Loucy (cell line): Measurements from ENCODE around the gene SPHK2.
"Not testable (repeated sequence)": the region's sequence is repeated elsewhere in the genome, so short reads cannot be mapped to it uniquely, and the experiment has no call there.

ENCODE experiments used
- H2AFZ ChIP-seq: fragments of 200-600 bp; sonication (generic); 2 replicates; pipeline ENCODE4 v1.6.0; 2016; ENCODE audit warnings: antibody characterized with exemption, mild to moderate bottlenecking, low read length, moderate library complexity
- H3F3A ChIP-seq: fragments of 200-600 bp; 2 replicates; pipeline ENCODE4 v1.6.0; 2016; ENCODE audit warnings: antibody characterized with exemption, low read depth, mild to moderate bottlenecking
- H3K27me3 ChIP-seq: fragments of 200-600 bp; sonication (generic); 2 replicates; pipeline ENCODE4 v1.6.1; 2014; ENCODE audit warnings: low read length, mild to moderate bottlenecking; ENCODE audit not compliant: insufficient read depth, poor library complexity, severe bottlenecking
- H3K36me3 ChIP-seq: fragments of 200-600 bp; sonication (generic); 2 replicates; pipeline ENCODE4 v1.6.1; 2016; ENCODE audit warnings: low read length; ENCODE audit not compliant: insufficient read depth
- H3K4me1 ChIP-seq: fragments of 200-600 bp; sonication (generic); 2 replicates; pipeline ENCODE4 v1.5.1; 2014; ENCODE audit warnings: low read length, mild to moderate bottlenecking; ENCODE audit not compliant: insufficient read depth, poor library complexity, severe bottlenecking
- H3K4me2 ChIP-seq: fragments of 200-600 bp; sonication (generic); 2 replicates; pipeline ENCODE4 v1.6.0; 2014; ENCODE audit warnings: antibody characterized with exemption, low read length, low read depth, mild to moderate bottlenecking; ENCODE audit not compliant: poor library complexity, severe bottlenecking
- H3K4me3 ChIP-seq: fragments of 200-600 bp; sonication (generic); 2 replicates; pipeline ENCODE4 v1.5.1; 2014; ENCODE audit warnings: low read length, mild to moderate bottlenecking, mixed read lengths; ENCODE audit not compliant: poor library complexity, severe bottlenecking
- H3K79me2 ChIP-seq: fragments of 200-600 bp; sonication (generic); 2 replicates; pipeline ENCODE4 v1.6.1; 2014; ENCODE audit warnings: low read length; ENCODE audit not compliant: insufficient read depth
- H3K9ac ChIP-seq: fragments of 200-600 bp; sonication (generic); 2 replicates; pipeline ENCODE4 v1.6.0; 2014; ENCODE audit warnings: mild to moderate bottlenecking, low read depth, low read length, moderate library complexity; ENCODE audit not compliant: poor library complexity, severe bottlenecking
- H3K9me2 ChIP-seq: fragments of 200-600 bp; sonication (generic); replicated peaks from 2 replicates; pipeline ENCODE4 v1.6.1; 2016; ENCODE audit warnings: low read depth, low read length, mixed read lengths
- H3K9me3 ChIP-seq: fragments of 200-600 bp; sonication (generic); 2 replicates; pipeline ENCODE4 v1.6.1; 2014; ENCODE audit warnings: mild to moderate bottlenecking, antibody characterized with exemption, low read length, low read depth; ENCODE audit not compliant: insufficient read depth
- H4K20me1 ChIP-seq: fragments of 200-600 bp; sonication (generic); 2 replicates; pipeline ENCODE4 v1.6.0; 2014; ENCODE audit warnings: antibody characterized with exemption, low read length, mild to moderate bottlenecking; ENCODE audit not compliant: insufficient read depth, poor library complexity, severe bottlenecking
- EZH2phosphoT487 ChIP-seq: fragments of 200-600 bp; IDR thresholded peaks from 2 replicates; pipeline ENCODE4 v1.6.1; 2018; ENCODE audit warnings: antibody characterized with exemption, mild to moderate bottlenecking, moderate library complexity, borderline replicate concordance
- TF ChIP-seq, protein P1 (sequence below): fragments of 200-600 bp; sonication (generic); conservative IDR thresholded peaks from 2 replicates; pipeline ENCODE4 v1.5.1; 2014; ENCODE audit warnings: mild to moderate bottlenecking, antibody characterized with exemption, low read length

Gene SPHK2

GRCh38 chr19:48630296-48631063 is 11.2 kb downstream of the SPHK2 start:
- no peak overlapping the region for H3K9ac ChIP-seq
- H3K36me3 ChIP-seq: peaks cover 12% of the 10 kb centered on the region; the same call in 1 of the 2 replicates
- TF ChIP-seq, protein P1, sequence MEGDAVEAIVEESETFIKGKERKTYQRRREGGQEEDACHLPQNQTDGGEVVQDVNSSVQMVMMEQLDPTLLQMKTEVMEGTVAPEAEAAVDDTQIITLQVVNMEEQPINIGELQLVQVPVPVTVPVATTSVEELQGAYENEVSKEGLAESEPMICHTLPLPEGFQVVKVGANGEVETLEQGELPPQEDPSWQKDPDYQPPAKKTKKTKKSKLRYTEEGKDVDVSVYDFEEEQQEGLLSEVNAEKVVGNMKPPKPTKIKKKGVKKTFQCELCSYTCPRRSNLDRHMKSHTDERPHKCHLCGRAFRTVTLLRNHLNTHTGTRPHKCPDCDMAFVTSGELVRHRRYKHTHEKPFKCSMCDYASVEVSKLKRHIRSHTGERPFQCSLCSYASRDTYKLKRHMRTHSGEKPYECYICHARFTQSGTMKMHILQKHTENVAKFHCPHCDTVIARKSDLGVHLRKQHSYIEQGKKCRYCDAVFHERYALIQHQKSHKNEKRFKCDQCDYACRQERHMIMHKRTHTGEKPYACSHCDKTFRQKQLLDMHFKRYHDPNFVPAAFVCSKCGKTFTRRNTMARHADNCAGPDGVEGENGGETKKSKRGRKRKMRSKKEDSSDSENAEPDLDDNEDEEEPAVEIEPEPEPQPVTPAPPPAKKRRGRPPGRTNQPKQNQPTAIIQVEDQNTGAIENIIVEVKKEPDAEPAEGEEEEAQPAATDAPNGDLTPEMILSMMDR: no peak
- TF ChIP-seq EZH2phosphoT487: no peak
- peaks cover 27% of the 10 kb centered on the region for H3K79me2 ChIP-seq
- no peak overlapping the region for H3K4me2 ChIP-seq
- H3F3A ChIP-seq: no peaks in the 10 kb centered on the region
- H2AFZ ChIP-seq: no peak overlapping the region
- H3K27me3 ChIP-seq: no peaks in the 10 kb centered on the region
- H3K9me3 ChIP-seq: no peaks in the 10 kb centered on the region
- H4K20me1 ChIP-seq: peaks cover 4% of the 10 kb centered on the region
- H3K4me3 ChIP-seq: no peak overlapping the region
- H3K9me2 ChIP-seq: no peaks in the 10 kb centered on the region
- H3K4me1 ChIP-seq: peaks cover 27% of the 10 kb centered on the region

- H3F3A ChIP-seq: no peaks in the 10 kb centered on the region
- H3K9me2 ChIP-seq: no peaks in the 10 kb centered on the region
- TF ChIP-seq EZH2phosphoT487: no peak
- TF ChIP-seq, protein P1: no peak
- no peak overlapping the region for H3K9ac ChIP-seq
- H2AFZ ChIP-seq: no peak overlapping the region
- peaks cover 27% of the 10 kb centered on the region for H3K4me1 ChIP-seq
- H3K4me2 ChIP-seq: no peak overlapping the region
- H3K79me2 ChIP-seq: peaks cover 34% of the 10 kb centered on the region
- no peaks in the 10 kb centered on the region for H3K9me3 ChIP-seq
- H4K20me1 ChIP-seq: peaks cover 4% of the 10 kb centered on the region
- H3K4me3 ChIP-seq: no peak overlapping the region
- H3K27me3 ChIP-seq: no peaks in the 10 kb centered on the region
- H3K36me3 ChIP-seq: peaks cover 12% of the 10 kb centered on the region; the same call in 1 of the 2 replicates
Observed at GRCh38 chr19:48631225-48631624, 11.9 kb downstream of the SPHK2 start.

GRCh38 chr19:48632286-48632685 is 13.0 kb downstream of the SPHK2 start:
- H4K20me1 ChIP-seq, H3F3A ChIP-seq, H3K27me3 ChIP-seq, H3K9me2 ChIP-seq, H2AFZ ChIP-seq, H3K9me3 ChIP-seq: not testable (repeated sequence)
- Histone ChIP-seq H3K79me2 (peaks cover 38% of the 10 kb centered on the region), H3K4me2 (peak overlapping the region; percentile 99), H3K4me1 (peaks cover 33% of the 10 kb centered on the region), H3K9ac (peak overlapping the region; percentile 97), H3K4me3 (peak overlapping the region; percentile 93), H3K36me3 (peaks cover 12% of the 10 kb centered on the region; the same call in 1 of the 2 replicates)
